H1 (cell line): ENCODE data around the gene TBX2. TPM values are rescaled to one million over a fixed set of nuclear protein-coding genes. Genes with fewer than 3 reads are reported as not detected.

ENCODE experiments used
- SUZ12 ChIP-seq: fragments of 200-600 bp; sonication (generic); IDR thresholded peaks from 2 replicates; pipeline ENCODE4 v1.6.1; 2012; ENCODE audit warnings: mild to moderate bottlenecking, inconsistent platforms, low read length, moderate library complexity, mixed read lengths
- TAF7 ChIP-seq: optimal IDR thresholded peaks from 2 replicates; pipeline ENCODE3; 2011; ENCODE audit warnings: low read depth, mild to moderate bottlenecking, inconsistent platforms, low read length, moderate library complexity, borderline replicate concordance
- polyA plus RNA-seq, 7 experiments: library from polyadenylated mRNA; depleted of rRNA in 3 of 7; stranded (reverse) in 5 of 7; unstranded in 2 of 7; fragments of >200 nt in 5 of 7; fragments of 200-250 nt in 2 of 7; gene quantifications; 1 replicate in 5 of 7; 2 replicates in 1 of 7; 4 replicates in 1 of 7; pipeline versions ENCODE4 v1.2.1 to v1.2.3, GENCODE V29; 2011 to 2013; ENCODE audit warnings: missing spikeins in 2 of 7, mixed read lengths in 2 of 7
- total RNA-seq: library from RNA; stranded (reverse); fragmentation: NEBNext Ultra II Directional; extraction: Animal tissue kit (Norgen Biotek cat#: 25700); gene quantifications from 2 replicates; pipeline ENCODE4 v1.2.1, GENCODE V29; 2021

TBX2 gene
- total and polyA plus RNA-seq, 2 of the 8 experiments (the other 6 are each of a cell fraction or from before 2014, with no cell fraction given) = not detected

GRCh38 chr17:61402978-61403800 lies 3.5 kb downstream of the TBX2 start (continued):
- TF ChIP-seq SUZ12 (peak; percentile 81), TAF7 (no peak)
- TF ChIP-seq, all 59 proteins: peak for 10
